Stimulated activated naive B cell treated with anti-CD40 and anti-IgM and Interleukin-4, amounts not matched to agents 10 μg/mL and 1 μg/mL and 100 μg/mL, for 72 hours (primary cell): ENCODE measurements around the gene SDHC.

Experiments
- ATAC-seq, 2 donors: fragments of 150-1000 bp; cut with Tn5 transposase; replicated peaks; 2 replicates each; pipeline ENCODE4 v1.10.0; 2021; ENCODE audit warnings: moderate library complexity in 1 of 2
- DNase-seq: peaks from one replicate; pipeline ENCODE4 v3.0.0; 2021
- H3K27ac Mint-ChIP-seq: one replicate; pipeline ENCODE4 v1.8.0; 2022; ENCODE audit warnings: mild to moderate bottlenecking, mixed read lengths
- H3K27me3 Mint-ChIP-seq, 2 donors: one replicate each; pipeline ENCODE4 v1.8.0; 2022; ENCODE audit warnings: mixed read lengths in 2 of 2
- H3K36me3 Mint-ChIP-seq, 2 donors: one replicate each; pipeline ENCODE4 v1.8.0; 2022; ENCODE audit warnings: mixed read lengths in 2 of 2, mild to moderate bottlenecking in 1 of 2
- H3K4me1 Mint-ChIP-seq, 2 donors: one replicate each; pipeline ENCODE4 v1.8.0; 2022; ENCODE audit warnings: mixed read lengths in 2 of 2, mild to moderate bottlenecking in 1 of 2
- H3K4me3 Mint-ChIP-seq, 2 donors: one replicate each; pipeline ENCODE4 v1.8.0; 2022; ENCODE audit warnings: mild to moderate bottlenecking in 2 of 2, mixed read lengths in 2 of 2, moderate library complexity in 1 of 2
- H3K9me3 Mint-ChIP-seq, 2 donors: one replicate each; pipeline ENCODE4 v1.8.0; 2022; ENCODE audit warnings: mixed read lengths in 2 of 2, mild to moderate bottlenecking in 1 of 2

Gene SDHC, protein sequence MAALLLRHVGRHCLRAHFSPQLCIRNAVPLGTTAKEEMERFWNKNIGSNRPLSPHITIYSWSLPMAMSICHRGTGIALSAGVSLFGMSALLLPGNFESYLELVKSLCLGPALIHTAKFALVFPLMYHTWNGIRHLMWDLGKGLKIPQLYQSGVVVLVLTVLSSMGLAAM

DNA sequence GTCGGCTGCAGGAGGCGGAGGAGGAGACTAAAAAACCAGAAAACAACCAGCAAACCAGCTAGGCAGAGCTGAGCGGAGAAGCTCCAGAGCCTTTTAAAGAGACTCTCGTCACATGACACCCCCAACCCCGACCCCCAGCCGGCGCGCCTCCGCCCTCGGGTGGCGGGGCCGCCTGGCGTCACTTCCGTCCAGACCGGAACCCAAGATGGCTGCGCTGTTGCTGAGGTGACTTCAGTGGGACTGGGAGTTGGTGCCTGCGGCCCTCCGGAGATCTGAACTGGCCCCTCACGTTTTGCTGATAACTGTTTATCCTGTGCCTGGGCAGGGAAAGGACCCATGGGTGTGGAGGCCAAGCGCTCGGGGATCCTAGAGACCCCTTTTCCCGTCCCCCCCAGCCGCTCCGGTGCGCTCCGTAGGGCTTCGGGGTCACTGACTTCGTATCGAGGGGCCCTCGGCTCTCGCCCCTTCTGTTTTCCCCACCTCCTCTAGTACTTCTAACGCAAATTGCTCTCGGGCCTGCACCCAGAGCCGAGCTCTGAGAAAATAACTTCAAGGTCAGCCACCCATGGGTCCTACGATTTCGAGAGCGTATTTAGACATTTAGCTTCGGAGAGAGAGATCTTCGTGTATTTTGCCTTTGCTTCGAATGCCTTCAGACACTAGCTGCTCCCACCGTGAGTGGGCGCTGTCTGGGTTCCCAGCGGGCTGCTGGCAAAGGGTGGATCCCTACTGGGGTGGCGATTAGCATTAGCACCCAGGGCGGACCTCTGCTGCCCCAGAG, at the start of gene SDHC:
TSS of gene SDHC (plus strand) at position 181 of the 781 bp plus-strand sequence. CDS start at position 206, 25 bp downstream.
- Mint-ChIP-seq H3K9me3 (no peaks in the 10 kb centered on the region), H3K4me1 (peaks cover 13 to 30% of the 10 kb centered on the region in 2 donors), H3K27me3 (no peaks in the 10 kb centered on the region), H3K27ac (peak within 1 kb of the TSS; percentile 98), H3K4me3 (peak within 1 kb of the TSS; percentile 97), H3K36me3 (peaks cover 0 to 3% of the 10 kb centered on the region in 2 donors)
- DNase-seq (peak; percentile 82), ATAC-seq (peak; percentile 98 to 99)

GRCh38 chr1:161265305-161265704, 48.9 kb upstream of the SDHC start:
- Mint-ChIP-seq H3K36me3 (no peaks in the 10 kb centered on the region), H3K27me3 (peaks cover 22 to 33% of the 10 kb centered on the region in 2 donors), H3K9me3 (no peaks in the 10 kb centered on the region), H3K27ac (no peak overlapping the region), H3K4me3 (no peak overlapping the region), H3K4me1 (peaks cover 21 to 28% of the 10 kb centered on the region in 2 donors)
- no peak for DNase-seq
- ATAC-seq = no peak

- no peak for ATAC-seq
- Mint-ChIP-seq H3K27ac (peak overlapping the region; percentile 34), H3K4me1 (peaks cover 13 to 21% of the 10 kb centered on the region in 2 donors), H3K4me3 (no peak overlapping the region), H3K9me3 (no peaks in the 10 kb centered on the region), H3K27me3 (peaks cover 16 to 24% of the 10 kb centered on the region in 2 donors), H3K36me3 (no peaks in the 10 kb centered on the region)
- DNase-seq = no peak
Observed at GRCh38 chr1:161266202-161266601, 48.0 kb upstream of the SDHC start.

DNA sequence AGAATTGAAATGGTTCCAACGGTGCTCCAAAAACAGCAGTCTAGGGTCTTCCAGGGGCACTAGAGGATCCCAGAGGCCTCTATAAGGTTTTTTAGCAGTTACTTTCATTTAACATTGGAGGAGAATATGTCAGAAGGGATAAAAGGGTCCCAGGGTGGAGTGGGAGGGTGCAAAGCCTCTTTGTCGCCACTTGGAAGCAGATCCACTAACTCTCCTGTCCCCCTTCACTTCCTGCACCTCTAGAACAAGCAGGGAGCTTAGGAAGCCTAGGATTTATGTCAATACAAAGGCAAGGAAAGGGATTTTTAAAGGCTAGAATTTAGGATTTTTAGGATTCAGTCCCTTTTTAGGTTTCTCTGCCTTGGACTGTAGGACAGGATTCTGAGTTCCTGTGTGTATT, 47.3 kb upstream of the SDHC start:
- H3K27me3 Mint-ChIP-seq = peaks cover 12 to 22% of the 10 kb centered on the region in 2 donors
- H3K9me3 Mint-ChIP-seq = no peaks in the 10 kb centered on the region
- H3K36me3 Mint-ChIP-seq = no peaks in the 10 kb centered on the region
- no peak for DNase-seq
- peaks cover 7 to 15% of the 10 kb centered on the region in 2 donors for H3K4me1 Mint-ChIP-seq
- ATAC-seq = no peak
- no peak overlapping the region for H3K27ac Mint-ChIP-seq
- no peak overlapping the region for H3K4me3 Mint-ChIP-seq

GRCh38 chr1:161267321-161267720, 46.9 kb upstream of the SDHC start:
- no peak for DNase-seq
- Mint-ChIP-seq H3K36me3 (no peaks in the 10 kb centered on the region), H3K4me1 (peaks cover 7 to 13% of the 10 kb centered on the region in 2 donors), H3K27ac (no peak overlapping the region), H3K9me3 (no peaks in the 10 kb centered on the region), H3K27me3 (peaks cover 14 to 20% of the 10 kb centered on the region in 2 donors), H3K4me3 (no peak overlapping the region)
- peak in 1 of 2 donors; percentile 29 for ATAC-seq

DNA sequence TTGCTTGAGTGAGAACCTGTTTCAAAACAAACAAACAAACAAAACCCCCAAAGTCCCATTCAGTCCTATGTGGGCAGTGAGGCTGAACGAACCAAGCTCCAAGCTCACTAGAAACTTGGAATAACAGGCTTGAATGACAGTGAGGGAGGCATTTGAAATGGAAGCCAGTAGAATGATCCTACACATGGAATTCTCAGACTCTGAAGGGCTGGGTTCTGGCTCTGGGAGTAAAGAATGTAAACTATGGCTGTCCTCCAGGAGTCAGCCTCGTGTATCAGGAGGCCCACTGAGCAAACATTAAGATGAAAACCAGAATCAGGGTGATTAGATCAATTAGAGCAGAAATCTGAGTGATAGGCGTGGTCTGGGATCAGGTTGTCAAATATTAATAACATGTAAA, 40.8 kb upstream of the SDHC start:
- H3K27ac Mint-ChIP-seq = no peak overlapping the region
- peaks cover 36 to 47% of the 10 kb centered on the region in 2 donors for H3K27me3 Mint-ChIP-seq
- no peaks in the 10 kb centered on the region for H3K4me1 Mint-ChIP-seq
- no peaks in the 10 kb centered on the region for H3K36me3 Mint-ChIP-seq
- ATAC-seq (no peak), DNase-seq (no peak)
- no peak overlapping the region for H3K4me3 Mint-ChIP-seq
- H3K9me3 Mint-ChIP-seq = no peaks in the 10 kb centered on the region

DNA sequence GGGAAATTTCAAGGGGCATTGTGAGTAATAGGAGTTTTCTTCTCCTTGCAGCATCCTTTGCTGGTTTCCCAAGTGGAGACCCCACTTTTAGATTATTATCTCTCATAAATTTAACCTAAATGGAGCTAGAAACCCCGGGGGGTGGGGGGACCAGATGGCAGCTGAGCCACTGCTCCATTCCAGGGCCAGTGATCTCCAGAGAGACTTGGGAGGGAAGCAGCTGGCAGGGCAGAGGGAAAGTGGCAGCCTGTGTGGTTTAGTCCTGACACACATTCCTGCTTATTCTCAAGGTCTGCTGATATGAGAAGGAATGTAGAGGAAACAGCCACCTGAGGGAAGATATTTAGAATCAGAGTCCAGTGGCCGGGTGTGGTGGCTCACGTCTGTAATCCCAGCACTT, 39.3 kb upstream of the SDHC start:
- ATAC-seq (no peak), DNase-seq (no peak)
- Mint-ChIP-seq H3K36me3 (no peaks in the 10 kb centered on the region), H3K4me1 (no peaks in the 10 kb centered on the region), H3K4me3 (no peak overlapping the region), H3K27me3 (peaks cover 41 to 52% of the 10 kb centered on the region in 2 donors), H3K9me3 (no peaks in the 10 kb centered on the region), H3K27ac (no peak overlapping the region)

- no peak overlapping the region for H3K4me3 Mint-ChIP-seq
- ATAC-seq = no peak
Observed at GRCh38 chr1:161282991-161283390, 31.2 kb upstream of the SDHC start.

DNA sequence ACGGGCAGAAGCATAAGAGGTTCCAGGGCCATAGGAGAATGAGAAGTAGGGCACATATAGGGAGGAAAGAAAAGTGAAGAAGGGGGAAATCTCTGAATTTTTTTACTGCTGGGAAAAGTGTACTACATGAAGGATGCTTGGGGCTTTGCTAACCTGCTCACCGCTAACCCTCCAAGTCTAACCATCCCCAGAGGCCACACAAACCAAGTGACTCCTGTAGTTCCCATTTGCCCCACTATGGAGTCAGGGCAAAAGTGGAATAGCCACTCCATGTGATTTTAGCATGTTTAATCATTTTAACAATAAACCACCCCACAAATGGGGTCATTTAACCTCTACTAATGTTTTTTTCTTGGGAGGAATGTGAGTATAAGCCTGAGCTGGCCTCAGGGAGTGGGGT, 29.1 kb upstream of the SDHC start:
- ATAC-seq (no peak), DNase-seq (no peak)
- Mint-ChIP-seq H3K9me3 (no peaks in the 10 kb centered on the region), H3K27me3 (no peaks in the 10 kb centered on the region), H3K36me3 (peaks cover 0 to 3% of the 10 kb centered on the region in 2 donors), H3K4me1 (peaks cover 3 to 8% of the 10 kb centered on the region in 2 donors), H3K4me3 (no peak overlapping the region), H3K27ac (no peak overlapping the region)

More at GRCh38 chr1:161282991-161283390, 31.2 kb upstream of the SDHC start:
- Mint-ChIP-seq H3K4me1 (peaks cover 3 to 8% of the 10 kb centered on the region in 2 donors), H3K27me3 (peaks cover 5 to 9% of the 10 kb centered on the region in 2 donors), H3K9me3 (no peaks in the 10 kb centered on the region), H3K27ac (no peak overlapping the region), H3K36me3 (peaks cover 0 to 3% of the 10 kb centered on the region in 2 donors)
- no peak for DNase-seq

- ATAC-seq (no peak), DNase-seq (no peak)
- H3K36me3 Mint-ChIP-seq = peaks cover 0 to 3% of the 10 kb centered on the region in 2 donors
- H3K27me3 Mint-ChIP-seq = no peaks in the 10 kb centered on the region
- H3K4me1 Mint-ChIP-seq = peaks cover 3 to 8% of the 10 kb centered on the region in 2 donors
- no peak overlapping the region for H3K4me3 Mint-ChIP-seq
- H3K9me3 Mint-ChIP-seq = no peaks in the 10 kb centered on the region
- H3K27ac Mint-ChIP-seq = no peak overlapping the region
Observed at GRCh38 chr1:161285521-161285920, 28.7 kb upstream of the SDHC start.

GRCh38 chr1:161287482-161288054, 26.6 kb upstream of the SDHC start:
- ATAC-seq = peak; percentile 51 to 60
- H3K27me3 Mint-ChIP-seq = no peaks in the 10 kb centered on the region

GRCh38 chr1:161290779-161291178, 23.4 kb upstream of the SDHC start:
- ATAC-seq (no peak), DNase-seq (no peak)
- Mint-ChIP-seq H3K4me1 (peaks cover 3 to 6% of the 10 kb centered on the region in 2 donors), H3K27me3 (no peaks in the 10 kb centered on the region), H3K4me3 (no peak overlapping the region), H3K9me3 (no peaks in the 10 kb centered on the region), H3K36me3 (peaks cover 0 to 5% of the 10 kb centered on the region in 2 donors), H3K27ac (no peak overlapping the region)

More at GRCh38 chr1:161287482-161288054, 26.6 kb upstream of the SDHC start:
- Mint-ChIP-seq H3K36me3 (peaks cover 0 to 5% of the 10 kb centered on the region in 2 donors), H3K9me3 (no peaks in the 10 kb centered on the region), H3K4me1 (peaks cover 6 to 12% of the 10 kb centered on the region in 2 donors), H3K4me3 (no peak overlapping the region), H3K27ac (no peak overlapping the region)
- no peak for DNase-seq

GRCh38 chr1:161297415-161297814, 16.8 kb upstream of the SDHC start:
- DNase-seq (no peak), ATAC-seq (no peak)
- H3K36me3 Mint-ChIP-seq = peaks cover 1 to 3% of the 10 kb centered on the region in 2 donors
- H3K4me3 Mint-ChIP-seq = no peak overlapping the region
- no peaks in the 10 kb centered on the region for H3K9me3 Mint-ChIP-seq
- H3K27me3 Mint-ChIP-seq = no peaks in the 10 kb centered on the region
- H3K4me1 Mint-ChIP-seq = peaks cover 9 to 18% of the 10 kb centered on the region in 2 donors
- no peak overlapping the region for H3K27ac Mint-ChIP-seq

DNA sequence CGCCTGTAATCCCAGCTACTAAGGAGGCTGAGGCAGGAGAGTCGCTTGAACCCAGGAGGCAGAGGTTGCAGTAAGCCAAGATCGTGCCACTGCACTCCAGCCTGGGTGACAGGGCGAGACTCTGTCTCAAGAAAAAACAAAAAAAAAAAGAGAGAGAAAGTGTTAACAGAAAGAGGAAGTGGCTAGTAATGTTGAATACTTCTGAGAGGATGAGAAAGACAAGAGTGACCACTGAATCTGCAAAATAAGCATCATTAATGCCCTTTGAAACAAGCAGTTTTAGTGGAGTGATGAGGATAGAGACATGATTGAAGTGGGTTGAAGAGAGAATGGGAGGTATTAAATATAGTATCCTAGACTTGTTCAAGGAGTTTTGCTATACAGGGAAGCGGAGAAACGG, 16.1 kb upstream of the SDHC start:
- H3K4me3 Mint-ChIP-seq = peak overlapping the region in 1 of 2 donors; percentile 2
- no peak for DNase-seq
- H3K36me3 Mint-ChIP-seq = peaks cover 1 to 3% of the 10 kb centered on the region in 2 donors
- ATAC-seq = peak; percentile 94 to 97
- H3K4me1 Mint-ChIP-seq = peaks cover 9 to 20% of the 10 kb centered on the region in 2 donors
- H3K9me3 Mint-ChIP-seq = no peaks in the 10 kb centered on the region
- H3K27me3 Mint-ChIP-seq = no peaks in the 10 kb centered on the region
- H3K27ac Mint-ChIP-seq = peak overlapping the region; percentile 20
